PC-3 (cell line): ENCODE data around the gene TNFAIP8. TPM values are rescaled to one million over a fixed set of nuclear protein-coding genes. Genes with fewer than 3 reads are reported as not detected.

Experiments
- ATAC-seq: fragments of 200-7000 bp; cut with Tn5 transposase; 2 replicates; pipeline ENCODE4 v1.9.1; 2020; ENCODE audit warnings: mild to moderate bottlenecking, moderate library complexity
- BruUV-seq: library from RNA; stranded (reverse); fragments of 400-500 nt; replicated peaks from 2 replicates; lab custom pipeline; 2021; lab: Mats Ljungman, UMichigan
- CTCF ChIA-PET: fragments of 300-600 bp; sonication (Branson Sonifier 250); formaldehyde crosslinking; loops from one replicate; lab custom pipeline; 2022; ENCODE audit warnings: antibody characterized with exemption; lab: Charles Lee
- POLR2A ChIA-PET: fragments of 300-600 bp; sonication (Branson Sonifier 250); formaldehyde crosslinking; loops from one replicate; lab custom pipeline; 2022; ENCODE audit warnings: antibody characterized with exemption; ENCODE audit not compliant: unreplicated experiment; lab: Charles Lee
- DNase-seq: peaks from one replicate; pipeline ENCODE4 v3.0.0-alpha.2; 2015
- H2AFZ ChIP-seq: fragments of 300-600 bp; sonication (generic); 2 replicates; pipeline ENCODE4 v1.6.0; 2016; ENCODE audit warnings: antibody characterized with exemption, low read length
- H3F3A ChIP-seq: fragments of 300-600 bp; sonication (generic); one replicate; pipeline ENCODE4 v1.6.0; 2017; ENCODE audit warnings: antibody characterized with exemption, low read length, control low read depth, mild to moderate bottlenecking; ENCODE audit not compliant: unreplicated experiment
- H3K27ac ChIP-seq: fragments of 300-600 bp; sonication (generic); 2 replicates; pipeline ENCODE4 v1.5.1; 2016; ENCODE audit warnings: mild to moderate bottlenecking, low read length
- H3K27me3 ChIP-seq: fragments of 300-600 bp; sonication (generic); 2 replicates; pipeline ENCODE4 v1.6.1; 2016; ENCODE audit warnings: low read length, mixed read lengths
- H3K36me3 ChIP-seq: fragments of 300-600 bp; sonication (generic); 2 replicates; pipeline ENCODE4 v1.6.1; 2016; ENCODE audit warnings: low read depth, mixed run types, low read length, mixed read lengths
- H3K4me1 ChIP-seq: fragments of 300-600 bp; sonication (generic); 2 replicates; pipeline ENCODE4 v1.5.1; 2016; ENCODE audit warnings: low read length; ENCODE audit not compliant: insufficient read depth
- H3K4me2 ChIP-seq: fragments of 300-600 bp; sonication (generic); 2 replicates; pipeline ENCODE4 v1.6.0; 2016; ENCODE audit warnings: low read length
- H3K4me3 ChIP-seq: fragments of 300-600 bp; sonication (generic); 2 replicates; pipeline ENCODE4 v1.5.1; 2016; ENCODE audit warnings: mild to moderate bottlenecking, low read length, mixed read lengths
- H3K79me2 ChIP-seq: fragments of 300-600 bp; sonication (generic); 2 replicates; pipeline ENCODE4 v1.6.1; 2017; ENCODE audit warnings: low read length, mixed read lengths
- H3K9ac ChIP-seq: fragments of 300-600 bp; sonication (generic); 2 replicates; pipeline ENCODE4 v1.6.0; 2016; ENCODE audit warnings: mild to moderate bottlenecking, low read length
- H3K9me2 ChIP-seq: fragments of 300-600 bp; sonication (generic); replicated peaks from 2 replicates; pipeline ENCODE4 v1.6.1; 2016; ENCODE audit warnings: mixed run types, low read length, mixed read lengths
- H3K9me3 ChIP-seq: fragments of 300-600 bp; sonication (generic); 2 replicates; pipeline ENCODE4 v1.6.1; 2016; ENCODE audit warnings: low read length, mixed read lengths
- H4K20me1 ChIP-seq: fragments of 300-600 bp; sonication (generic); 2 replicates; pipeline ENCODE4 v1.6.1; 2016; ENCODE audit warnings: low read length, mixed read lengths
- CTCF ChIP-seq: fragments of 300-600 bp; sonication (generic); conservative IDR thresholded peaks from 2 replicates; pipeline ENCODE4 v1.5.1; 2017; ENCODE audit warnings: antibody characterized with exemption, low read depth, mild to moderate bottlenecking, low read length
- EZH2 ChIP-seq: fragments of 300-600 bp; sonication (generic); IDR thresholded peaks from one replicate; pipeline ENCODE4 v1.6.1; 2017; ENCODE audit warnings: antibody characterized with exemption, mild to moderate bottlenecking, low read length; ENCODE audit not compliant: unreplicated experiment
- EZH2phosphoT487 ChIP-seq: fragments of 300-600 bp; sonication (generic); IDR thresholded peaks from 2 replicates; pipeline ENCODE4 v1.6.1; 2018; ENCODE audit warnings: mild to moderate bottlenecking, antibody characterized with exemption, low read length, borderline replicate concordance
- intact Hi-C: fragments of 100-400 bp; cut with micrococcal nuclease; formaldehyde crosslinking; loops from 2 replicates; pipeline ENCODE4 v1.9.0; 2023
- total RNA-seq: library from RNA; depleted of rRNA; stranded (reverse); fragments of >200 nt; gene quantifications from 2 replicates; pipeline ENCODE4 v1.2.3, GENCODE V29; 2014

Gene TNFAIP8
- total RNA-seq, 1 experiment from 2014 or later = 20.0 TPM

- Histone ChIP-seq H3K27ac (no peak overlapping the region), H3K9me2 (no peaks in the 10 kb centered on the region), H4K20me1 (no peaks in the 10 kb centered on the region), H3K27me3 (no peaks in the 10 kb centered on the region), H3K9ac (no peak overlapping the region), H3F3A (no peaks in the 10 kb centered on the region), H3K79me2 (no peaks in the 10 kb centered on the region), H2AFZ (no peak overlapping the region), H3K4me1 (0 out of 2 replicates have a peak, but pooled peaks cover 4% of the 10 kb centered on the region), H3K4me3 (no peak overlapping the region), H3K4me2 (no peak overlapping the region), H3K9me3 (no peaks in the 10 kb centered on the region), H3K36me3 (no peaks in the 10 kb centered on the region)
- intact Hi-C loops = no loop called here
- no peak for TF ChIP-seq EZH2phosphoT487
- TF ChIP-seq CTCF = no peak
- TF ChIP-seq EZH2 = no peak
- ChIA-PET POLR2A (no interaction called here), CTCF (no interaction called here)
- no TSS peak for BruUV-seq
- DNase-seq = no peak
- no peak for ATAC-seq
These were observed 27.2 kb downstream of the TNFAIP8 start for GRCh38 chr5:119383008-119383407.

GRCh38 chr5:119385136-119385535 lies 29.3 kb downstream of the TNFAIP8 start:
- H3K36me3 ChIP-seq = no peaks in the 10 kb centered on the region
- no peaks in the 10 kb centered on the region for H3K27me3 ChIP-seq
- no peak overlapping the region for H3K9ac ChIP-seq
- no peaks in the 10 kb centered on the region for H3K9me2 ChIP-seq
- no peaks in the 10 kb centered on the region for H3K9me3 ChIP-seq
- H3K4me3 ChIP-seq = no peak overlapping the region
- H2AFZ ChIP-seq = no peak overlapping the region
- no peak overlapping the region for H3K27ac ChIP-seq
- BruUV-seq = no TSS peak
- TF ChIP-seq EZH2 (no peak), CTCF (no peak), EZH2phosphoT487 (no peak)
- ATAC-seq (no peak), DNase-seq (no peak)
- ChIA-PET CTCF (no interaction called here), POLR2A (no interaction called here)
- H3K4me1 ChIP-seq = 0 out of 2 replicates have a peak, but pooled peaks cover 4% of the 10 kb centered on the region
- H3F3A ChIP-seq = no peaks in the 10 kb centered on the region
- H3K79me2 ChIP-seq = no peaks in the 10 kb centered on the region
- no peak overlapping the region for H3K4me2 ChIP-seq
- intact Hi-C loops = no loop called here
- no peaks in the 10 kb centered on the region for H4K20me1 ChIP-seq

GRCh38 chr5:119385536-119386128 lies 29.8 kb downstream of the TNFAIP8 start:
- ChIA-PET CTCF (no interaction called here), POLR2A (no interaction called here)
- Histone ChIP-seq H3K4me2 (no peak overlapping the region), H3K4me3 (no peak overlapping the region), H3K4me1 (0 out of 2 replicates have a peak, but pooled peaks cover 4% of the 10 kb centered on the region), H3K79me2 (no peaks in the 10 kb centered on the region), H3K9me2 (no peaks in the 10 kb centered on the region), H4K20me1 (no peaks in the 10 kb centered on the region), H3K36me3 (no peaks in the 10 kb centered on the region), H3K27ac (no peak overlapping the region), H3K27me3 (no peaks in the 10 kb centered on the region), H3K9ac (no peak overlapping the region), H3F3A (no peaks in the 10 kb centered on the region), H2AFZ (no peak overlapping the region), H3K9me3 (no peaks in the 10 kb centered on the region)
- DNase-seq = no peak
- ATAC-seq = no peak
- no TSS peak for BruUV-seq
- intact Hi-C loops = no loop called here
- TF ChIP-seq EZH2phosphoT487 = no peak
